A673 (cell line): ENCODE data around the gene ZDHHC11. TPM values are rescaled to one million over a fixed set of nuclear protein-coding genes. Genes with fewer than 3 reads are reported as not detected.

ENCODE experiments used
- BruUV-seq: library from RNA; stranded (reverse); fragments of 400-500 nt; replicated peaks from 2 replicates; lab custom pipeline; 2021; lab: Mats Ljungman, UMichigan
- CTCF ChIA-PET: fragments of 300-600 bp; sonication (Branson Sonifier 250); formaldehyde crosslinking; loops from one replicate; lab custom pipeline; 2022; ENCODE audit warnings: antibody characterized with exemption; lab: Charles Lee
- POLR2A ChIA-PET: fragments of 300-600 bp; sonication (Branson Sonifier 250); formaldehyde crosslinking; loops from one replicate; lab custom pipeline; 2022; ENCODE audit warnings: antibody characterized with exemption; ENCODE audit not compliant: low non-redundant PET; lab: Charles Lee
- DNase-seq: peaks from one replicate; pipeline ENCODE4 v3.0.0-alpha.2; 2015; ENCODE audit warnings: low spot score
- H3K27ac ChIP-seq: fragments of 200-600 bp; sonication (generic); 2 replicates; pipeline ENCODE4 v1.5.1; 2016; ENCODE audit warnings: mixed run types, low read depth, mild to moderate bottlenecking, mixed read lengths, antibody characterized with exemption, low read length; ENCODE audit not compliant: poor library complexity, severe bottlenecking
- H3K27me3 ChIP-seq: fragments of 200-600 bp; sonication (generic); replicated peaks from 2 replicates; pipeline ENCODE4 v1.6.1; 2017; ENCODE audit warnings: mixed run types, low read depth, mild to moderate bottlenecking, mixed read lengths, antibody characterized with exemption, low read length; ENCODE audit not compliant: insufficient read depth, poor library complexity
- H3K36me3 ChIP-seq: fragments of 200-600 bp; sonication (generic); 2 replicates; pipeline ENCODE4 v1.6.1; 2016; ENCODE audit warnings: mixed run types, mild to moderate bottlenecking, mixed read lengths, antibody characterized with exemption, low read length; ENCODE audit not compliant: insufficient read depth, poor library complexity, severe bottlenecking
- H3K4me1 ChIP-seq: fragments of 200-600 bp; sonication (generic); 2 replicates; pipeline ENCODE4 v1.6.1; 2017; ENCODE audit warnings: mixed run types, mild to moderate bottlenecking, mixed read lengths, antibody characterized with exemption, low read length; ENCODE audit not compliant: insufficient read depth, poor library complexity, severe bottlenecking
- H3K4me3 ChIP-seq: fragments of 200-600 bp; sonication (generic); 2 replicates; pipeline ENCODE4 v1.5.1; 2016; ENCODE audit warnings: low read depth, mixed run types, mild to moderate bottlenecking, mixed read lengths, low read length; ENCODE audit not compliant: poor library complexity, severe bottlenecking
- H3K9me3 ChIP-seq: fragments of 200-600 bp; sonication (generic); 2 replicates; pipeline ENCODE4 v1.6.1; 2016; ENCODE audit warnings: mixed run types, low read depth, mild to moderate bottlenecking, mixed read lengths, antibody characterized with exemption, low read length; ENCODE audit not compliant: poor library complexity, severe bottlenecking
- CTCF ChIP-seq: fragments of 300-800, 200-600 bp; sonication (generic); conservative IDR thresholded peaks from 2 replicates; pipeline ENCODE4 v1.5.1; 2017; ENCODE audit warnings: low read depth, mild to moderate bottlenecking, antibody characterized with exemption, low read length, moderate library complexity, mixed read lengths
- EZH2 ChIP-seq: fragments of 200-600 bp; sonication (generic); IDR thresholded peaks from 2 replicates; pipeline ENCODE4 v1.6.1; 2017; ENCODE audit warnings: borderline replicate concordance, low read depth, mild to moderate bottlenecking, mixed read lengths, antibody characterized with exemption, low read length; ENCODE audit not compliant: poor library complexity, severe bottlenecking
- intact Hi-C: fragments of 100-400 bp; cut with micrococcal nuclease; formaldehyde crosslinking; loops from one replicate; pipeline ENCODE4 v1.10.0; 2022; ENCODE audit not compliant: unreplicated experiment
- total RNA-seq: library from RNA; stranded (reverse); gene quantifications from 2 replicates; pipeline ENCODE4 v1.2.3, GENCODE V29; 2021

Gene ZDHHC11
- total RNA-seq, 1 experiment from 2014 or later = 47.3 TPM

GRCh38 chr5:757931-758697 is 92.7 kb downstream of the ZDHHC11 start:
- no peaks in the 10 kb centered on the region for H3K27me3 ChIP-seq
- ChIA-PET CTCF (no interaction called here), POLR2A (no interaction called here)
- BruUV-seq = no TSS peak
- H3K27ac ChIP-seq = no peak overlapping the region
- no peaks in the 10 kb centered on the region for H3K9me3 ChIP-seq
- H3K4me3 ChIP-seq = no peak overlapping the region
- no peaks in the 10 kb centered on the region for H3K36me3 ChIP-seq
- DNase-seq = no peak
- TF ChIP-seq EZH2 (no peak), CTCF (no peak)
- no peaks in the 10 kb centered on the region for H3K4me1 ChIP-seq
- intact Hi-C loops = no loop called here

GRCh38 chr5:757346-757930 is 93.3 kb downstream of the ZDHHC11 start:
- Histone ChIP-seq H3K27me3 (no peaks in the 10 kb centered on the region), H3K4me1 (no peaks in the 10 kb centered on the region), H3K27ac (no peak overlapping the region), H3K9me3 (no peaks in the 10 kb centered on the region), H3K4me3 (no peak overlapping the region), H3K36me3 (no peaks in the 10 kb centered on the region)
- no TSS peak for BruUV-seq
- TF ChIP-seq CTCF (no peak), EZH2 (no peak)
- intact Hi-C loops = no loop called here
- DNase-seq = no peak
- CTCF ChIA-PET = no interaction called here
- POLR2A ChIA-PET = no interaction called here

- Histone ChIP-seq H3K4me1 (no peaks in the 10 kb centered on the region), H3K27me3 (no peaks in the 10 kb centered on the region), H3K36me3 (no peaks in the 10 kb centered on the region), H3K9me3 (no peaks in the 10 kb centered on the region), H3K27ac (no peak overlapping the region), H3K4me3 (no peak overlapping the region)
- CTCF ChIA-PET = no interaction called here
- no peak for DNase-seq
- intact Hi-C loops = no loop called here
- no TSS peak for BruUV-seq
- no peak for TF ChIP-seq CTCF
- no peak for TF ChIP-seq EZH2
- POLR2A ChIA-PET = no interaction called here
These were observed 93.9 kb downstream of the ZDHHC11 start for GRCh38 chr5:756865-757345.
